ENCODE data around the gene ADCY10. TPM values are rescaled to one million over a fixed set of nuclear protein-coding genes. Genes with fewer than 3 reads are reported as not detected.
A peak's percentile ranks its signal among the peaks of the same experiment; 100 is the strongest.

ADCY10 gene
- total and polyA plus RNA-seq, 9 of the 15 experiments (the other 6 are each of a cell fraction or from before 2014, with no cell fraction given): 0.08 to 0.86 (median 0.22) TPM

DNA sequence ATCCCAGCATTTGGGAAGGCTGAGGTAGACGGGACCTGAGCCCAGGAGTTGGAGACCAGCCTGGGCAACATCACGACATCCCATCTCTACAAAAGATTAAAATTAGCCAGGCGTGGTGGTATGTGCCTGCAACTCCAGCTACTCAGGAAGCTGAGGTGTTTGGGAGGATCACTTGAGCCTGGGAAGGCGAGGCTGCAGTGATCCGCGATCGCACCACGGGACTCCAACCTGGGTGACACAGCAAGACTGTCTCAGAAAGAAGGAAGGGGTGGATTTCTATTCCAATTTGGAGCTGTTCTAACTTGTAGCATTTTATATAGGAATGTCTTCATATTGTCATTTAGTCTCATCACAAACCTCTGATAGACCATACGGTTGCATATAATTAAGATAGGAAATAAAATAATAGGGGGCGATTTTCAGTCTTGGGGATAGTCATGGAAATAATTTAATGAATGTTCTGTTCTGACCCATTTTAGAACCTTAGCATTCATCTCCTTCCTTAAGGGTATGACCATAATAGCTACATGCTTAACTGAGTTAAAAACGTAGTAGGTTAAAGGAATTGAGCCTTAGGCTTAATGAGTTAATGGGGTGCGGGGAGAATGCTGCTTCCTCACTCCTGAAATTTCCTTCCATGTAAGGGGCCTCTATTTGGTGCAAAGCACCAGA is 93.1 kb downstream of the ADCY10 start (continued):
- TF ChIP-seq, protein P1, sequence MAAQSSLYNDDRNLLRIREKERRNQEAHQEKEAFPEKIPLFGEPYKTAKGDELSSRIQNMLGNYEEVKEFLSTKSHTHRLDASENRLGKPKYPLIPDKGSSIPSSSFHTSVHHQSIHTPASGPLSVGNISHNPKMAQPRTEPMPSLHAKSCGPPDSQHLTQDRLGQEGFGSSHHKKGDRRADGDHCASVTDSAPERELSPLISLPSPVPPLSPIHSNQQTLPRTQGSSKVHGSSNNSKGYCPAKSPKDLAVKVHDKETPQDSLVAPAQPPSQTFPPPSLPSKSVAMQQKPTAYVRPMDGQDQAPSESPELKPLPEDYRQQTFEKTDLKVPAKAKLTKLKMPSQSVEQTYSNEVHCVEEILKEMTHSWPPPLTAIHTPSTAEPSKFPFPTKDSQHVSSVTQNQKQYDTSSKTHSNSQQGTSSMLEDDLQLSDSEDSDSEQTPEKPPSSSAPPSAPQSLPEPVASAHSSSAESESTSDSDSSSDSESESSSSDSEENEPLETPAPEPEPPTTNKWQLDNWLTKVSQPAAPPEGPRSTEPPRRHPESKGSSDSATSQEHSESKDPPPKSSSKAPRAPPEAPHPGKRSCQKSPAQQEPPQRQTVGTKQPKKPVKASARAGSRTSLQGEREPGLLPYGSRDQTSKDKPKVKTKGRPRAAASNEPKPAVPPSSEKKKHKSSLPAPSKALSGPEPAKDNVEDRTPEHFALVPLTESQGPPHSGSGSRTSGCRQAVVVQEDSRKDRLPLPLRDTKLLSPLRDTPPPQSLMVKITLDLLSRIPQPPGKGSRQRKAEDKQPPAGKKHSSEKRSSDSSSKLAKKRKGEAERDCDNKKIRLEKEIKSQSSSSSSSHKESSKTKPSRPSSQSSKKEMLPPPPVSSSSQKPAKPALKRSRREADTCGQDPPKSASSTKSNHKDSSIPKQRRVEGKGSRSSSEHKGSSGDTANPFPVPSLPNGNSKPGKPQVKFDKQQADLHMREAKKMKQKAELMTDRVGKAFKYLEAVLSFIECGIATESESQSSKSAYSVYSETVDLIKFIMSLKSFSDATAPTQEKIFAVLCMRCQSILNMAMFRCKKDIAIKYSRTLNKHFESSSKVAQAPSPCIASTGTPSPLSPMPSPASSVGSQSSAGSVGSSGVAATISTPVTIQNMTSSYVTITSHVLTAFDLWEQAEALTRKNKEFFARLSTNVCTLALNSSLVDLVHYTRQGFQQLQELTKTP (IDR thresholded peaks at IDR 0.05; ENCODE audit: low read depth in 1 of 2, partially characterized antibody in 2 of 2): no peak
- TF ChIP-seq SMAD4 (CRISPR knock-in tag; conservative IDR thresholded peaks at IDR 0.05) (peak; percentile 14; the same call in 1 of the 2 replicates), HDAC2 (IDR thresholded peaks at IDR 0.05) (0 out of 2 replicates have a peak, but pooled peaks have one; percentile 14), ZNF124 (CRISPR knock-in tag; IDR thresholded peaks at IDR 0.05) (no peak), NR2F6 (CRISPR knock-in tag; IDR thresholded peaks at IDR 0.05) (0 out of 2 replicates have a peak, but pooled peaks have one; percentile 46), C11orf30 (IDR thresholded peaks at IDR 0.05; ENCODE audit: low read depth) (peak; percentile 89), MECOM (CRISPR knock-in tag; IDR thresholded peaks at IDR 0.05) (no peak)
- TF ChIP-seq, protein P2, sequence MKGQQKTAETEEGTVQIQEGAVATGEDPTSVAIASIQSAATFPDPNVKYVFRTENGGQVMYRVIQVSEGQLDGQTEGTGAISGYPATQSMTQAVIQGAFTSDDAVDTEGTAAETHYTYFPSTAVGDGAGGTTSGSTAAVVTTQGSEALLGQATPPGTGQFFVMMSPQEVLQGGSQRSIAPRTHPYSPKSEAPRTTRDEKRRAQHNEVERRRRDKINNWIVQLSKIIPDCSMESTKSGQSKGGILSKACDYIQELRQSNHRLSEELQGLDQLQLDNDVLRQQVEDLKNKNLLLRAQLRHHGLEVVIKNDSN (CRISPR knock-in tag; IDR thresholded peaks at IDR 0.05): 0 out of 2 replicates have a peak, but pooled peaks have one; percentile 15
- TF ChIP-seq, protein P3, sequence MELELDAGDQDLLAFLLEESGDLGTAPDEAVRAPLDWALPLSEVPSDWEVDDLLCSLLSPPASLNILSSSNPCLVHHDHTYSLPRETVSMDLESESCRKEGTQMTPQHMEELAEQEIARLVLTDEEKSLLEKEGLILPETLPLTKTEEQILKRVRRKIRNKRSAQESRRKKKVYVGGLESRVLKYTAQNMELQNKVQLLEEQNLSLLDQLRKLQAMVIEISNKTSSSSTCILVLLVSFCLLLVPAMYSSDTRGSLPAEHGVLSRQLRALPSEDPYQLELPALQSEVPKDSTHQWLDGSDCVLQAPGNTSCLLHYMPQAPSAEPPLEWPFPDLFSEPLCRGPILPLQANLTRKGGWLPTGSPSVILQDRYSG (tag; conservative IDR thresholded peaks at IDR 0.05; ENCODE audit: low read depth): no peak
